Omental fat pad (tissue), 4 donors: Measurements from ENCODE around the gene RTL1. TPM values are rescaled to one million over a fixed set of nuclear protein-coding genes. Genes with fewer than 3 reads are reported as not detected.

Experiments
- ATAC-seq: fragments of 150-250 bp; one replicate; pipeline ENCODE4 v1.9.1; 2016; ENCODE audit warnings: mild to moderate bottlenecking, moderate library complexity; ENCODE audit not compliant: low FRiP score
- DNase-seq: peaks from one replicate; pipeline ENCODE4 v3.0.0-alpha.2; 2019; ENCODE audit warnings: low spot score
- total RNA-seq, 4 donors: library from RNA; depleted of rRNA; stranded (reverse); fragments of >200 nt; gene quantifications; one replicate each; pipeline ENCODE4 v1.1.0, GENCODE V29; 2016
- TF ChIP-seq, protein P1 (sequence below), 3 donors: fragments of 450-650 bp; IDR thresholded peaks; one replicate each; pipeline ENCODE4 v1.5.1; 2016 to 2017; ENCODE audit warnings: antibody characterized with exemption in 3 of 3, mild to moderate bottlenecking in 3 of 3, moderate library complexity in 2 of 3

RTL1 gene
- total RNA-seq, 4 donors from 2014 or later = not detected

- ATAC-seq = no peak
- no peak for DNase-seq
- TF ChIP-seq, protein P1, sequence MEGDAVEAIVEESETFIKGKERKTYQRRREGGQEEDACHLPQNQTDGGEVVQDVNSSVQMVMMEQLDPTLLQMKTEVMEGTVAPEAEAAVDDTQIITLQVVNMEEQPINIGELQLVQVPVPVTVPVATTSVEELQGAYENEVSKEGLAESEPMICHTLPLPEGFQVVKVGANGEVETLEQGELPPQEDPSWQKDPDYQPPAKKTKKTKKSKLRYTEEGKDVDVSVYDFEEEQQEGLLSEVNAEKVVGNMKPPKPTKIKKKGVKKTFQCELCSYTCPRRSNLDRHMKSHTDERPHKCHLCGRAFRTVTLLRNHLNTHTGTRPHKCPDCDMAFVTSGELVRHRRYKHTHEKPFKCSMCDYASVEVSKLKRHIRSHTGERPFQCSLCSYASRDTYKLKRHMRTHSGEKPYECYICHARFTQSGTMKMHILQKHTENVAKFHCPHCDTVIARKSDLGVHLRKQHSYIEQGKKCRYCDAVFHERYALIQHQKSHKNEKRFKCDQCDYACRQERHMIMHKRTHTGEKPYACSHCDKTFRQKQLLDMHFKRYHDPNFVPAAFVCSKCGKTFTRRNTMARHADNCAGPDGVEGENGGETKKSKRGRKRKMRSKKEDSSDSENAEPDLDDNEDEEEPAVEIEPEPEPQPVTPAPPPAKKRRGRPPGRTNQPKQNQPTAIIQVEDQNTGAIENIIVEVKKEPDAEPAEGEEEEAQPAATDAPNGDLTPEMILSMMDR (IDR thresholded peaks at IDR 0.05) = no peak
Measured at GRCh38 chr14:100860556-100861187, 42.9 kb downstream of the RTL1 start.

DNA sequence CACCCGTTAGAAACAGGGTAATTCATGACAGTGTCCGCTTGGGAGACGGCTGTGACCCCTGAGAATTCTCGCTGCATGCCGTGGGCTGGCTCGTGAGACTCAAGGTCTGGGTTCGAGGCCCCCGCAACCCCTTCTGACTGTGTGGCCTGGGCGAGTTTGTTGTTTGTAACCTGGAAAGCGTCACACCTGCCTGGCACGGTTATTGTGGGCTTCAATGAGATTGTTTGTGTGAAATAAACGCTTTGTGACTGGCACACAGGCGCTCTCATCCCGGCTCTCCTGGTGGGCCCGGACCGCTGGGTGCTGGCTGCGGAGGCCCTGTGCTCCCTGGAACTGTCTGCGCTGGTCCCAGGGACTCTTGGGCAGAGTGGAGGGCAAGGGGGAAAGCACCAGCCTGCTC is 43.7 kb downstream of the RTL1 start:
- DNase-seq = no peak
- TF ChIP-seq, protein P1 (IDR thresholded peaks at IDR 0.05) = no peak
- ATAC-seq = no peak

DNA sequence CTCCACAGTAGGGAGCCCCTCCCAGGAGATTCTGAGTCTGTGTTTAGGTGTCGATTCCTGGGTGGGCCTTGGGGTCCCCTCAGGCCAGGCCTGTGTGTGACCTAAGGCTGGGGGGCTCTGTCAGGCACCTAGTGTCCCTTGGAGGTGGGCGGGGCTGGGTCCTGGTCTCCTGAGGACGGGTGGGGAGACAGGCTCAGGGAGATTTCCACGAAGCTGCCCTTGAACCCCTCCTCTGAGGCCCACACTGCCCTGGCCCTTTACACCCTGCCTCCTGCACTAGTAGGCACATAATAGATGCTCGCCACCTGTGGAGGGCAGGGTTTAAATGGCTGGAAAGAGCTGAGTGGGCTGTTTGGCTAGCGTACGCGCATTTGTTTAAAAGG is 44.7 kb downstream of the RTL1 start:
- DNase-seq = no peak
- no peak for ATAC-seq
- TF ChIP-seq, protein P1 (IDR thresholded peaks at IDR 0.05) = no peak

GRCh38 chr14:100857923-100858837 is 45.3 kb downstream of the RTL1 start:
- ATAC-seq (no peak), DNase-seq (no peak)
- TF ChIP-seq, protein P1 (IDR thresholded peaks at IDR 0.05) = no peak

DNA sequence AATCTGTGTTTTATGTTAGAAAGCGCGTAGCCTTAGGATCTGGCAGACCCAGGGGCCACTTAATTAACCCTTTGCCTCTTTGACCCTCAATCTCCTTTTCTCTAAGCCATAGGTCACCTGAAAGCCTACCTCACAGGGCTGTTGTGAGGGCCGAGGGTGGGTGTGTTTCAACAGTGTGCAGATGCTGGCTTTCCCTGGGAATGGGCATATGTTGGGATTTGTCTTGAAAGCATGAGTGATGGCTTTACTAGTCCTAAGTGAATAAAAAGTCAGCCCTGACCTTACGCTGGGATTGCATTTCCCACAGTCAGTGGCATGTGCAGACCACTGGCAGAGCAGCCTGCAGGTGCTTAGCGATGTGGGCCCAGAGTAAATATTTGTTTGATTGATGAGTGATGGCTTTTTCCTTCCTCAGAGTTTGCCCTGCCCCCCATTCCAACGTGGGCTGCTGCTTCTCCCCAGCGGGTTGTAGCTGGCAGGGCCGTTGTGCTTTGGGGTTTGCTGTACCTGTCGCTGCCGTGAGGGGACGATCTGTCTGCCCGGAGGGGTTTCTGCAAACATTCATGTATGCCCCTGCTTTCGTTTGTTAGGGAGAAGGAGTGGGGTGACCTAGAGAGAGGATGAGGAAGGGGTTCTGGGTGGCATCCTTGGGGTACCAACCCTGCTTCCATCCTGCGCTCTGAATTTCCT is 46.1 kb downstream of the RTL1 start:
- DNase-seq (no peak), ATAC-seq (no peak)
- TF ChIP-seq, protein P1 (IDR thresholded peaks at IDR 0.05) = no peak

- TF ChIP-seq, protein P1 (IDR thresholded peaks at IDR 0.05) = no peak
- DNase-seq = no peak
- ATAC-seq = no peak
Measured at GRCh38 chr14:100856056-100856950, 47.2 kb downstream of the RTL1 start.
